ENCODE results near the gene CACNA1C.
A peak's percentile ranks its signal among the peaks of the same experiment; 100 is the strongest.

The CACNA1C gene

DNA sequence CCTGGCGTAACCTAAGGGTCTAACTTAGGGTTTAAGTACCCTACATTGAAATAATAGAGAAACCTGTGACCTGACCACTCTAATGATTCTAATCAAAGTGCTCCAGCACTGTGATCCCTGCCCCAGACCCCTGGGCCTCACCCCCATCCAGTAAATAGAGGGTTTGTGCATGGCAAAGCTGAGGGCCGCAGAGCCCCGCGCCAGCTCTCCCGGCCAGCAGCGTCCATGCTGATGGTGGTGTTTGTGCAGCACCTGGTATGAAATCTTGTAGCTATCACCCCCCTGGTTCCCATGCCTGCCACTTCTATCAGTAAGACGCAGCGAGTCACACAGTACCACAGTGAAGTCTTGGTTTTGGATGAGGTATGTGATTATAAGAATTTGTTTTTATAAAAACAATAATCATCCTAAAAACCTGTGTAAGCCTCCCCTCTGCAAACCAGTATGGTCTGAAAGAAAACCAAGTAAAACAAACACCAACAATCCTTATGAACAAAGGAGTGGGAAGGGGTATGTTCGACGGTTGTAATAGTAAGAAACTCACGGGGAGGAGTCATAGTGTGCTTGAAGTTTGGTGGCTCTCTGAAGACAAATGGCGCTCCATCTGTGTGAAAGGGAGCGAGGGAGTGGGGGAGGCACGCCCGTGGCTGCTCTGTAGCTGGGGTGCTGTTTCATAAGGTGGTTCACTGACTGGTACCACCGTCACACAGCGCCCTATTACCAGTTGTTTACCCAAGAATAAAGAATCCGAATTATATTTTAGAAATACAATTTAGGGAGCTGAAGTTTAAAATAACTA lies 156.2 kb downstream of the CACNA1C start:
- DNase-seq = no peak

GRCh38 chr12:2211119-2211518 lies 158.3 kb downstream of the CACNA1C start:
- no peak for DNase-seq

- no peak for DNase-seq
Measured at GRCh38 chr12:2212537-2212936, 159.8 kb downstream of the CACNA1C start.

- DNase-seq = peak in 1 of 2 experiments; percentile 35
Measured at GRCh38 chr12:2212971-2213869, 160.4 kb downstream of the CACNA1C start.

DNA sequence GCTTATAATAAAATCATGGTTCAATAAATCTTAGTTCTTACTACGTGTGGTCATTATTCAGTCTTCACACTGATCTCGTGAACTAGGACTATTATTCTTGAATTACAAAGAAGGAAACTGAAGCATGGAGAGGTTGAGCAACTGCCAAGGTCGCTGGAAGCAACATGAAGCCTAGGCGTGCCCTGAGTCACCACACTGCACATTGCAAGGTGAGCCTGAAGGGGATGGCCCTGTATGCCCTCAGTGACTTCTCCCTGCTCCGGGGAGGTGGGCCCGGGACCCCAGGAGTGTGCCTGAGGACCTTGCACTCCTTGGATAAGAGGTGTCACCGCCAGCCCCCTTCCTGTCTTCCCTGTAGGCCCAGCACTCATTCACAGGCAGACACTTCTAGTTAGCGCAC lies 161.6 kb downstream of the CACNA1C start:
- no peak for DNase-seq

GRCh38 chr12:2215709-2216560 lies 163.1 kb downstream of the CACNA1C start:
- no peak for DNase-seq

DNA sequence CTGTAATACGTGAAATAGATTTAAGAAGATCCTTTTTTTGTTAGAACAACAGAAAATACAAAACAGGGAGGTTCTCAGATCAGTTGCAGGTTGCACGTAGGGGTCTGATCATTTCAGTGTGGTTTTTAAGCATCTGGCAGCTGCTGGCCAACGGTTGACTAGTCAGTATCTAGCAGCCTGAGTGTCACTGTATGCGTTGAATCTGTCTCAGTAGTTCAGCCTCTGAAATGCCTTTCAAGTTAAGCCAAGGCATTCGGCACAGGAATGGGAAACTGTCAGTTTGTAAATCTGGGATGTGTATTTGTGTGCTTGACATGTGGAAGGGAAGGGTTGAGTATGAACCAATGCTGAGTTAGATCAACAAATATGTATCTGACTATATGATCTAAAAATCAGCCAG lies 165.9 kb downstream of the CACNA1C start:
- no peak for DNase-seq

DNA sequence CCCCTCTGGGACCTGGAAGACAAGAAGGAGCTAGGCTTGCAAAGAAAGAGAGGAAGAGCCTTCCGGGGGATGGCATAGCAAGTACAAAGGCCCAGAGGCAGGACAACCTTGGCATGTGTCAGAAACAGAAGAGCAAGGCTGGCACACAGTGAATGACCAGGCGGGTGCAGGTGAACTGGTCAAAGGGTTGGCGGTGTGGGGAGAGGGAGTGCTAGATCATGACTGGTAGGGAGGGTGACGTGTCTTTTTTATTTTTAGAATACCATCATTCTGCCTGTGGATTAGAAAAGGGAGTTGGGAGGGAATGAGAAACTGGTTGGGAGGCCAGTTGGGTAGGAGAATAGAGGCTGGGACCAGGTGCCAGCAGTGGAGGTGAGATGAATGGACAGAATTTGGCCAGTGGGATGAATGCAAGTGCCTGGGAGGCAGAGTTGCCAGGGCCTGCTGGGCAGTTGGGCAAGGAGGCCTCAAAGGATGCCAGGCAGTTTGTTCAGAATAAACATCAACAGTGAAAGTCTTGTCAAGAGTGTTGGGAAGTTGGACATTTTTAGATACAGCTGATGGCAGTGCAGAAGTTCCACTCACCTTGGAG lies 168.3 kb downstream of the CACNA1C start:
- DNase-seq = peak; percentile 56 to 61

GRCh38 chr12:2222691-2223090 lies 169.9 kb downstream of the CACNA1C start:
- DNase-seq = no peak

GRCh38 chr12:2224961-2225360 lies 172.2 kb downstream of the CACNA1C start:
- no peak for DNase-seq

DNA sequence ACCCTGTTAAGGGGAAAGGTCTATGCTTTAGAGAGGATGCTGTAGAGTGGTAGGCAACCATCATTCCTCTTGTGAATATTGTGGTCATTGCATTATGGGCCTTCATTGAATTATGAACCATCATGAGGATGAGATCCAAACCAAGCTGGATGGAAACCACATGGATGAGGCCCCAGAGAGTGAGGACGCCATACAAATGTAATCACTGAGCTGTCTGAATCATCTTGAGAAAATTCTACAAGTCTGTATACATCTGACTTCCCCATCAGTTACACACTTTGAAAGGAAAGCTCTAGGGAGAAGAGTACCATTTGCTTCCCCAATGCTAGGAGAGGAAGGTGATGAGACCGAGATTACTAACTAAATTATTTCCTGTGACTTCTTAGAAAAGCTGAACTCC lies 172.9 kb downstream of the CACNA1C start:
- DNase-seq = no peak

GRCh38 chr12:2226641-2227040 lies 173.9 kb downstream of the CACNA1C start:
- no peak for DNase-seq

DNA sequence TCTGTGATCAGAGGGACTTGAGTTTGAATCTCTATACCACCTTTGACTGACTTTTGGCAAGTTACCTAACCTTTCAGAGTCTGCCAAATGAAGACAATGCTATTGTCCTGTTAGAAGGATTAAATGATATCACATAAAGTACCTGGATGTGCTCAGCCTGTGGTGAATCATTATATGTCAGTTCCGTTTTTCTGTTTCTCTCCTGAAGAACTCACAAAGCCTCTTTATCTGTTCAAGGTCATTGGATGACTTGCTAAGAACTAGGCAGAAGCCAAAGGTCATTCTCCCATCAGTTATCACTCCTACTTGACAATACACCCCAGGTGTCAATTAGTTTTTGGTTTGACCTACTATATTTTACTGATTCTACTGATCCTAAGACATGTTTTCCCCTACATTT lies 174.6 kb downstream of the CACNA1C start:
- DNase-seq = no peak

GRCh38 chr12:2228535-2228934 lies 175.7 kb downstream of the CACNA1C start:
- peak; percentile 4 to 53 for DNase-seq

DNA sequence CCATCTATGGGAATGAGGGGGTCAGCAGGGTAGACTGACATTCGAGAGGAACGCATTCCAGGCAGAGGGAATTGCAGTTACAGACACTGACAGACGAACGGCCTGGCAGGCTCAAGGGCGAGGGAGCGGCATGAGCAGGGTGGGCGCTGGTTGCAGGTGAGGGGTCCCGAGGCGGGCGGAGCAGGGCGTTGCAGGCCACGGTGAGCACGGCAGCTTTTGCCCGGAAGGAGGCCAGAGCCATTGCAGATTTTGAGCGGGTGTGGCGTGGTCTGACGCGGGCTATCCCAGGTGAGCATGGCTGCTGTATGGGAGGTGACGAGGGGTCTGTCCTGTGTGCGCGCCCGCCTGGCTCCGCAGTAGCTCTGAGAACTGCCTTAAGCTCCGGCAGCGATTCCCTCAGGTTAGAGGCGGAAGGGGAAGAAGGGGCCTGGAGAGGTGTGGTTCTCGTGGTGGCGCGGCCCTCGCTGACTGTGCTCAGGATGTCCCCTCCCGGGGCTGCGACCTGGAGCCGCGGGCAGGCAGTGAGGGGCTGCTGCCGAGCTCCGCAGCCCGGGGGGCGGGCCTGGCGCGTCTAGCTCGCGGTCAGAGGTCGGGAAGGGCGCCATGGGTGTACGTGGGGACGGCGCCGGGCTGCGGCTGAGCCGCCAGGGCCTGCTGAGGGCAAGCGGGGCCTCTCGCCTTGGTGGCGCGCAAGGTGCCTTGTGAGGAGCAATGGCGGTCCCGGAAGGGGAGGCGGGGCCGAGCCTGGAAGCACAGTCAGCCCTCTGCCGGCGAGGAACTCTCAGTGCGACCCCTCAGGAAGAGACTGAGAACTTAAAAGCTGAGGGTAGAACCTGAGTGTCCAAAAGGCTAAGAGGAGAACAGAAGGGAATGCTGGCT lies 177.1 kb downstream of the CACNA1C start:
- no peak for DNase-seq

DNA sequence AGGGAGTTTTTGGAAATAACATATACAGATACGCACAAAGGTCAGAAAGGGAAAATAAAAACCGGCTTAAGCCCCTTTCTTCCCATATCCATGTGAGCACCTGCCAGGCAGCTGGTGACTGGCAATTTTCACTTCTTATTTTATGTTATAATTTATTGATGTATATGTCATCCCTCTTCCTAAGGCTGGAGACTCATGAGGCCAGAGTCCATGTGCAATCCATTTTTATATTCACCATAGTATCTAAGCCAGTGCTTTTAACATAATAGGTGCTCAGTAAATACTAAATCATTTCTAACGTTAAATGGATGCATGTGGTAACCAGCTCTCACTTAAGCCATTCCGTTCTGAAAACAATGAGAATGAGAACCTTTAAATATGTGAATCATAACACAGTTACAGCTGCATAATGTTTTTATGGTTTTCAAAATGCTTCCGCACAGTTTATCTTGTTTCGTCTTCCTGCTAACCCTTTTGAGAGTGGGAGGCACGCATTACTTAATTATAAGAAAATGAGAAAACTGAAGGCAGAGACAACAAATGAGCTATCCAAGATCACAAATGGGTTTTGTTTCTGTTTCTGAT lies 178.3 kb downstream of the CACNA1C start:
- no peak for DNase-seq

- no peak for DNase-seq
Measured at GRCh38 chr12:2231956-2232355, 179.2 kb downstream of the CACNA1C start.

DNA sequence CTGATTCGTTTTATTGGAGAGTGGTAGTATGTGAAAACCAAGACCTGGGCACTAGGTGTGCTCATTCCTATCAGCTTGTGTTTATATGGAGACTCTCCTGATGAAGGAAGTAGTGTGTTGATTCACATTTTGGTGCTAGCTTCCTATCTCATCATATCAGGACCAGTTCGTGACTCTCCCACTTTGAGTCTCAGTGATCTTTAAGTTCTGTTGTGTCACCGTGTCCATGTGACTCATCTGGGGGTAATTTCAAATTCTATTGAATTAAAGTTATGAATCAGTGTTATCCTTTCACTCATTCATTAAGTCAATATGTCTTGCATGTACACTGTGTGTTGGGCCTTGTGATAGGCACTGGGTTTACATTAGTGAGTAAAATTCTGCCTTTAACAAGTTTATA lies 180.2 kb downstream of the CACNA1C start:
- no peak for DNase-seq

GRCh38 chr12:2234091-2234490 lies 181.3 kb downstream of the CACNA1C start:
- no peak for DNase-seq

DNA sequence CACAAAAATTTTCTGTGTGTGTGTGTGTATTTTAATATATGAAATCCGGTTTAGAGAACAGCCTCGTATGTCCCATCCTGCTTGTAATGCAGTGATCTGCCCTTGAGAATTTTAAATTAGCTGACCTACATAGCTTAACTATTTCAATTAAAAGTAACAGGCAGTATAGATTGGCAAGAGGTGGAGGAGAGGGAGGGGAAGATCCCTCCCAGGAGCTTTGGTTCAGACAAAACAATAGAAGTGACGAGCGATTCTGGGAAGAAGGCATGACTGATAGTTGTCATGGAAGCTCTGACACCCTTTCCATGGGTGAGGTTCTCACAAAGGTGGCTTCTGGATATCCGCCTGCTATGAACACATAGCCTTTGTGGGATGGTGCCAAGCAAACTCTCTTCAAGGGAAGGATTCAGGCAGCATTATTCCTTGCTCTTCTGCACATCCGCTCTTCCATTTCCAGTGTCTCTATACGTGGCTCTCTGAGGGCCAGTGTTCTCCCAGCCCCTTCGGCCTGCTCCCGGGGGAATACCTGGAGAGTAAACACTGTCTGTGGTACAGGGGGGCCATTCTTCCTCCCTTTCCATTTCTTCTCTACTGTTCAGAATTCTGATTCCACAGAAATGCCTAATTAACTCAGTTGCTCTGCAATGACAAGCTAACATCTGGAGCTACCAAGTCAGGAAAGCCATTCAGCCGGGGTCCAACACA lies 182.0 kb downstream of the CACNA1C start:
- no peak for DNase-seq
